GM12873 (cell line): ENCODE data around the gene PAX2.

Experiments used
- TF ChIP-seq, protein P1 (sequence below): IDR thresholded peaks from 2 replicates; pipeline ENCODE4 v1.5.1; 2012; ENCODE audit warnings: low read depth, mild to moderate bottlenecking, moderate library complexity, low read length, control low read depth; ENCODE audit not compliant: insufficient read depth; ENCODE audit errors: missing control alignments

Gene PAX2

DNA sequence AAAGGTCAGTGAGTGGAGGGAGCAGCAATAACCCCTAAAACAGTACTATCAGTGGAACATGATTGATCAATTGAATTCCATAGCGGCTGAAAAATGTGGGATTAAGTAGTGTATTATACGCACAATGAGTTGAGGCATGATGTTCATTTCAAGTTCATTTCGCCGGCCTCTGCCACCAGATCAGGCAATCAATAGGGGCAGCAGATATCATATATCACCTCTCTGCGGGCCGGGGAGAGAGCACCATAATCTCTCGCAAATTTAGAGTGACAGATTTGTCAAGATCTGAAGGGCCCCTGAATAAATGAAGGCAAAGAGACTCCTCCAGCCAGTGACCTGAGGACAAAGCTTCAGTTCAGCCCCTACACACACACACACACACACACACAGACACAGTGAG is 58.5 kb downstream of the PAX2 start:
- TF ChIP-seq, protein P1, sequence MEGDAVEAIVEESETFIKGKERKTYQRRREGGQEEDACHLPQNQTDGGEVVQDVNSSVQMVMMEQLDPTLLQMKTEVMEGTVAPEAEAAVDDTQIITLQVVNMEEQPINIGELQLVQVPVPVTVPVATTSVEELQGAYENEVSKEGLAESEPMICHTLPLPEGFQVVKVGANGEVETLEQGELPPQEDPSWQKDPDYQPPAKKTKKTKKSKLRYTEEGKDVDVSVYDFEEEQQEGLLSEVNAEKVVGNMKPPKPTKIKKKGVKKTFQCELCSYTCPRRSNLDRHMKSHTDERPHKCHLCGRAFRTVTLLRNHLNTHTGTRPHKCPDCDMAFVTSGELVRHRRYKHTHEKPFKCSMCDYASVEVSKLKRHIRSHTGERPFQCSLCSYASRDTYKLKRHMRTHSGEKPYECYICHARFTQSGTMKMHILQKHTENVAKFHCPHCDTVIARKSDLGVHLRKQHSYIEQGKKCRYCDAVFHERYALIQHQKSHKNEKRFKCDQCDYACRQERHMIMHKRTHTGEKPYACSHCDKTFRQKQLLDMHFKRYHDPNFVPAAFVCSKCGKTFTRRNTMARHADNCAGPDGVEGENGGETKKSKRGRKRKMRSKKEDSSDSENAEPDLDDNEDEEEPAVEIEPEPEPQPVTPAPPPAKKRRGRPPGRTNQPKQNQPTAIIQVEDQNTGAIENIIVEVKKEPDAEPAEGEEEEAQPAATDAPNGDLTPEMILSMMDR: no peak

DNA sequence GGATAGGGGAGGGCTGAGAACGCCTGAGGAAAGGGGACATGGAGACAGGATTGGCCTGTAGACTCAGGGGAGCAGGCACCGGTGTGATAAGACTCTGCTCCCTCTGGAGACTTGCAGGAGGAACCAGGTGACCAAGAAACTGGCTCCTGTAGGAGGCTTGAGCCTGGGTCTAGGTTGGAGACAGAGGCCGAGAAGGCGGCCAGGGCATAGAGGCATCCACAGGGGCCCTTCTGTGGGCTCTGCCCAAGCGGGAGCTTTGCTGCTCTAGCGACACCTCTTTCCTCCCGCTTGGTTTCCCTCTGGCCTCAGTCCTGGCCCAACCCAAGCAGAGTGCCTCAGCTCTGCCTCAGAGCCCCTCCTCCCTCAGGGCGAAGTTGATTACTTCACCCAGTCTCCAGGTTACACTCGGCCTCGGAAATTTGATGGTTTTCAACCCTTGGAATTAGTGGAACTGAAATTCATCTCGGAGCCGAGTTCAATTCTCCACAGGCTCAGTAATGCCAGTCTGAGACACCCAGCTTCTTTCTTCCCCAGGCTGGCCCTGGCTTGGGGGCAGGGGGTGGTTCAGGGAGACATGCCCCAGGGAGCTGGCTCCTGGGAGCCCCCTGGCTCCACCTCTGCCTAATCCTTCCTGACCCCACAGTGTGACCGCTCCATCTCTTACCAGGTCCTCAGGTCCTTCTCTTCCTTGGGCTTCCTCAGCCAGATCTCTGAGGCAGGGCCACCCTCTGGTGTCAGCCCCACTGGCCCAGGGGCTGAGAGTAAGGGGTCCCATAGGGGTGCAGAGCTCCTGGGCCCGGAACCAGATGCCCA is 60.4 kb downstream of the PAX2 start:
- TF ChIP-seq, protein P1: no peak

DNA sequence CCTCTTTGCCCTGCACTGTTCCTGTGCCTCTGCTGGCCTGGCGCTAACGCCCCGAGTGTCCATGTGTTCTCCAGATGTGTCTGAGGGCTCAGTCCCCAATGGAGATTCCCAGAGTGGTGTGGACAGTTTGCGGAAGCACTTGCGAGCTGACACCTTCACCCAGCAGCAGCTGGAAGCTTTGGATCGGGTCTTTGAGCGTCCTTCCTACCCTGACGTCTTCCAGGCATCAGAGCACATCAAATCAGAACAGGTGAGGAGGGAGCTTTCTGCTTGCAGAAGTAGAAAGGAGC is 60.9 kb downstream of the PAX2 start:
- TF ChIP-seq, protein P1: no peak

DNA sequence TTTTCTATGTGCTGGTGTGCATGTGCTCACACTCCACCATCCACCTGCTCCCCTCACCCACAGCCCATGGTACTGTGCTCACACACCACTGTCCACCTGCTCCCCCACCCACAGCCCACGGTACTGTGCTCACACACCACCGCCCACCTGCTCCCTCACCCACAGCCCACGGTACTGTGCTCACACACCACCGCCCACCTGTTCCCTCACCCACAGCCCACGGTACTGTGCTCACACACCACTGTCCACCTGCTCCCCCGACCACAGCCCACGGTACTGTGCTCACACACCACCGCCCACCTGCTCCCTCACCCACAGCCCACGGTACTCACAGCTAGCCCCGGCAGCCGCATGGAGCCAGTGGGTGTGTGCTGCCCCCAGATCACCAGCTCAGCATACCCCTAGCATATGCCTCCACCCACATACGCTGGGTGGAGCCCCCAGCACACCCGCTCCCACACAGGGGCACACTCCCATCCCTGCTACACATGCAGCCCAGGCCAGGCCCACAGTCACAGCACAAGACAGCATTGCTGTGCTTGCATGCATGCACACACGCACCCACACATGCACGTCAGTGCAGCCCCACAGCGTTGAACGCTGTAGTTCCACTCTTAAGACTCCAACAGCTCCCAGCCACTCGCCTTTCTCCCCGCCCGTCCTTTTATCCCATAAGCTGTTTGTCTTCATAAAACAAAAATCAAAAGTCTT is 62.0 kb downstream of the PAX2 start:
- TF ChIP-seq, protein P1: no peak

- TF ChIP-seq, protein P1: no peak
Measured at GRCh38 chr10:100808876-100809275, 63.5 kb downstream of the PAX2 start.

- TF ChIP-seq, protein P1: no peak
Measured at GRCh38 chr10:100810091-100810834, 64.9 kb downstream of the PAX2 start.

GRCh38 chr10:100810835-100811116 is 65.4 kb downstream of the PAX2 start:
- TF ChIP-seq, protein P1: no peak
